ENCODE results near the gene ESRRG.

GRCh38 chr1:216554934-216555333, 168.3 kb downstream of the ESRRG start:
- TF ChIP-seq EZH2phosphoT487 (IDR thresholded peaks at IDR 0.05; ENCODE audit: insufficient read depth, low read depth) (no peak), EZH2 (IDR thresholded peaks at IDR 0.05; ENCODE audit: insufficient read depth, poor library complexity, severe bottlenecking) (no peak)

Data from GM23248 (cell line).